Measurements from ENCODE around the gene EFCAB5. TPM values are rescaled to one million over a fixed set of nuclear protein-coding genes. Genes with fewer than 3 reads are reported as not detected.

EFCAB5 gene
- total and polyA plus RNA-seq, 2 of the 8 experiments (the other 6 are each of a cell fraction or from before 2014, with no cell fraction given) = 0.05 to 0.34 TPM

DNA sequence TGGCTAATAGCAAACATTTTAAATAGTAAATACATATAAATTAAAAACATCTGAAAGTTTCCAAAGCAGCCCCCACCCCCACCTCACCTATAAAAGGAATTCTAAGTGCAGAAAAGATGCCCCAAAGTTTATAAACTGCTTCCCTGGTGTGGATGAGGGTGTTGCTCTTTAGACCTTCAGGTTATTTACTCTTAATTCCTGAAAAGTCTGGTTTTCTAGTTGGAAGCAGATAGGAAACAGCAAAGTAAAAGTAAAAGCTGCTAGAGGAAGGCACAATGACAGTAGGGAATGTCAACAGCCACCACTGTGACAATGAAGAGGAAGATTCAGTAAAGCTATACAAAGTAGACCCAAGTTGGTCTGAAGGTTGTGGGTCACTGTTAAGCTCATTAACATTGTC is 49.2 kb upstream of the EFCAB5 start:
- Histone ChIP-seq H2BK20ac (ENCODE audit: low read length) (no peak overlapping the region), H2BK15ac (ENCODE audit: low read length) (no peak overlapping the region), H3K79me1 (ENCODE audit: low read depth, low read length) (no peaks in the 10 kb centered on the region), H4K91ac (replicated peaks; ENCODE audit: insufficient read length, low read length) (no peak overlapping the region), H3K4me3 (ENCODE audit: extremely low read depth in 1 of 4, insufficient read depth in 2 of 4, low read depth in 3 of 4, low read length in 4 of 4) (no peak overlapping the region), H2AFZ (ENCODE audit: low read length) (no peak overlapping the region), H3K56ac (replicated peaks; ENCODE audit: insufficient read length, low read depth, low read length) (no peak overlapping the region), H2BK120ac (replicated peaks; ENCODE audit: low read depth, low read length) (no peak overlapping the region), H4K8ac (ENCODE audit: extremely low read depth, insufficient read depth, low read length) (no peak overlapping the region), H3K23me2 (ENCODE audit: low read depth, low read length) (no peaks in the 10 kb centered on the region; the same call in 1 of the 2 replicates), H3K4me2 (ENCODE audit: insufficient read depth in 1 of 2, low read depth in 2 of 2, low read length in 2 of 2) (no peak overlapping the region), H4K5ac (ENCODE audit: insufficient read length, low read depth, low read length) (no peak overlapping the region), H3K4ac (replicated peaks; ENCODE audit: insufficient read length, low read depth, low read length) (no peak overlapping the region), H3K23ac (ENCODE audit: insufficient read length) (no peak overlapping the region), H3K9me3 (ENCODE audit: insufficient read depth in 2 of 2, low read depth in 1 of 2, low read length in 1 of 2) (no peaks in the 10 kb centered on the region), H2BK12ac (ENCODE audit: low read depth, low read length) (no peak overlapping the region), H3K4me1 (replicated peaks in 1 of 4; ENCODE audit: control insufficient read depth in 3 of 4, insufficient read depth in 4 of 4, low read length in 3 of 4) (no peaks in the 10 kb centered on the region), H3K14ac (ENCODE audit: insufficient read length) (no peak overlapping the region), H3K18ac (ENCODE audit: extremely low read depth, low read length) (no peak overlapping the region), H3K27me3 (replicated peaks in 1 of 4; ENCODE audit: control insufficient read depth in 3 of 4, extremely low read depth in 1 of 4, insufficient read depth in 3 of 4, low read length in 3 of 4) (no peaks in the 10 kb centered on the region), H2BK5ac (ENCODE audit: low read depth, low read length) (no peak overlapping the region), H3K79me2 (ENCODE audit: control insufficient read depth in 1 of 2, insufficient read depth in 2 of 2, low read length in 2 of 2) (no peaks in the 10 kb centered on the region), H2AK5ac (ENCODE audit: low read depth, low read length) (no peak overlapping the region), H3K36me3 (ENCODE audit: control insufficient read depth in 2 of 4, insufficient read depth in 4 of 4, low read length in 3 of 4) (no peaks in the 10 kb centered on the region), H3K27ac (ENCODE audit: low read depth, low read length) (no peak overlapping the region), H4K20me1 (replicated peaks in 1 of 2; ENCODE audit: control insufficient read depth in 1 of 2, insufficient read depth in 2 of 2, low read length in 2 of 2) (no peaks in the 10 kb centered on the region), H3K9ac (replicated peaks in 1 of 4; ENCODE audit: extremely low read depth in 1 of 4, low read depth in 3 of 4, low read length in 3 of 4) (no peak overlapping the region)
- DNase-seq (ENCODE audit: low read depth in 1 of 2, low spot score in 2 of 2) = no peak
- POLR2A ChIA-PET (ENCODE audit: partially characterized antibody) = interaction anchor here (0.8 to 0.9 kb wide), 2 partner anchors 34 to 48 kb away, joined by 4 read pairs; no protein-coding TSS in a partner anchor
- FAIRE-seq = no peak
- CTCF ChIA-PET (ENCODE audit: partially characterized antibody) = interaction anchor here (0.6 to 2.6 kb wide), 4 partner anchors 39 to 391 kb away, joined by 3 to 5 read pairs (median 3); no protein-coding TSS in a partner anchor
- TF ChIP-seq BACH1 (IDR thresholded peaks at IDR 0.05; ENCODE audit: low read length) = no peak
- TF ChIP-seq JUND (IDR thresholded peaks at IDR 0.05; ENCODE audit: low read length) = no peak
- TF ChIP-seq CEBPB (IDR thresholded peaks at IDR 0.05; ENCODE audit: low read depth, low read length) = no peak
- TF ChIP-seq POLR2AphosphoS5 (IDR thresholded peaks at IDR 0.05; ENCODE audit: low read depth, low read length) = no peak
- TF ChIP-seq SIRT6 (IDR thresholded peaks at IDR 0.05; ENCODE audit: low read length) = no peak
- TF ChIP-seq SRF (IDR thresholded peaks at IDR 0.05; ENCODE audit: low read depth, low read length) = no peak
- TF ChIP-seq EGR1 (IDR thresholded peaks at IDR 0.05; ENCODE audit: borderline replicate concordance, low read depth, low read length) = no peak
- TF ChIP-seq ZNF274 (IDR thresholded peaks at IDR 0.05; ENCODE audit: borderline replicate concordance, extremely low read depth, low read length) = no peak
- TF ChIP-seq SIX5 (IDR thresholded peaks at IDR 0.05; ENCODE audit: low read depth, low read length) = no peak
- no peak for TF ChIP-seq NANOG (IDR thresholded peaks at IDR 0.05; ENCODE audit: insufficient read depth, low read depth, low read length, poor library complexity, severe bottlenecking)
- TF ChIP-seq GABPA (IDR thresholded peaks at IDR 0.05; ENCODE audit: borderline replicate concordance, insufficient read depth, low read length) = no peak
- TF ChIP-seq BCL11A (IDR thresholded peaks at IDR 0.05; ENCODE audit: low read depth in 2 of 2, low read length in 2 of 2) = no peak
- TF ChIP-seq SP2 (IDR thresholded peaks at IDR 0.05; ENCODE audit: low read length) = no peak
- no peak for TF ChIP-seq SP1 (IDR thresholded peaks at IDR 0.05; ENCODE audit: low read depth, low read length)
- no peak for TF ChIP-seq POLR2A (IDR thresholded peaks at IDR 0.05; ENCODE audit: control extremely low read depth in 1 of 2, low read depth in 2 of 2, low read length in 2 of 2)
- no peak for TF ChIP-seq EZH2 (IDR thresholded peaks at IDR 0.05; ENCODE audit: low read depth, low read length, severe bottlenecking)
- no peak for TF ChIP-seq KDM4A (IDR thresholded peaks at IDR 0.05; ENCODE audit: low read depth, low read length, severe bottlenecking)
- TF ChIP-seq SP4 (IDR thresholded peaks at IDR 0.05; ENCODE audit: low read length) = no peak
